Measurements from ENCODE around the gene KRT78.
"Not testable (repeated sequence)": the region's sequence is repeated elsewhere in the genome, so short reads cannot be mapped to it uniquely, and the experiment has no call there.

Gene KRT78

DNA sequence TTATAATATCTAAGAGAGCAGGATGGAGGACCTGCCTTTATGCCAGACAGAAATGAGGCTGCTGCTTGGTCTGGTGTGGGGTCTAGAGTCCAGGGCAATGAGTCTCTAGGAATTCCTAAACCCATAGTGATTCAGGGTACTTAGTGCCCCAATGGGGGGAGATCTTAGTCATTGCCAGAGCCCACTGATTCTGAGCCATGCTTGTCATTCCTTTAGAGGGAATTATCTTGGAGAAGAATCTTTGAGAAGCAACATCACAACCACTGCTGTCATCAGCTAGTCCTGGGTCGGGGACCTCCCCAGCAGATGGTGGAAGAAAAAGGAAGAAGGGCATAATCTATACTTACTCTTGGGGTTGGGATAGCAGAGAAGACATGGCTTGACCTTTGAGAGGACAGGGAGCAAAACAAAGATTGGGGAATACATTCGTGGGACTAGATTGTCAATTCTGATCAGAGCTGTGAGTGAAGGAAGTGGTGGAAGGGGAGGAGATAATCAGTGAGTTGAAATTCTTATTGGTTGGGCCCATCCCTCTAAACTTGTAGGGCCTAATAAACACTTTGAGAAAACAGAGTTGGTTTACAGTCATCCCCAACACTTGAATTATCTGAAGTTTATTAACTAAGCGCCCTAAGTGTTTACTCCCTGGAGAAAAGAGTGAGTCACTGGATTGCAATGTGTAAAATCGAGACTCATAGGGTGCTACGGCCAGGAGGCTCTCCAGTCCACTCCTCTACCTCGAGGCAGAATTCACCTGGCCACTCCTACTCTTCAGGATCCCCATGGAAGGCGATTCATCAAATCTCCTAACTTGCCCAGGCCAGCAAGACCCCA lies 49.9 kb downstream of the KRT78 start:
- no peak for DNase-seq

DNA sequence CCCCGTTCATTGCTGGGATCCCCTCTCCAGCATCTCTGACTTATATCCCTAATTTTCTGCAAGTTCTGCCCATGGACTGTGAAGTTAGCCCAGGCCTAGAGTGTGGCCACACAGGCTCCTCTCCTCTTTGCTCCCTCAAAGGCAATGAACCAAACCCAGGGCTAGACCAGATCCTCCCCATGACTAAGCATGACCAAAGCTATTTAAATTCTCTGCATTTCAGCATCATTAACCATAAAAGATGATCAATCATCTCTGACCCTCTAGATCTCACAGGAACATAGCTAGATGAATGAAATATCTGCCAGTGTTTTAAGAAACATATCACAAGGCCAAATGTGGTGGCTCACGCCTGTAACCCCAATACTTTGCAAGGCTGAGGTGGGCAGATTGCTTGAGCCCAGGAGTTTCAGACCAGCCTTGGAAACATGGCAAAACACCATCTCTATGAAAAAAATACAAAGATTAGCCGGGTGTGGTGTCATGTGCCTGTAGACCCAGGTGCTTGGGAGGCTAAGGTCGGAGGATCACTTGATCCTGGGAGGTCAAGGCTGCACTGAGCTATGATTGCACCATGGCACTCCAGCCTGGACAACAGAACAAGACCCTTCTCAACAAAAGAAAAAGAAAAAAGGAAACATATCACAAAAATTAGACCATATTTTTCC lies 50.7 kb downstream of the KRT78 start:
- no peak for DNase-seq

DNA sequence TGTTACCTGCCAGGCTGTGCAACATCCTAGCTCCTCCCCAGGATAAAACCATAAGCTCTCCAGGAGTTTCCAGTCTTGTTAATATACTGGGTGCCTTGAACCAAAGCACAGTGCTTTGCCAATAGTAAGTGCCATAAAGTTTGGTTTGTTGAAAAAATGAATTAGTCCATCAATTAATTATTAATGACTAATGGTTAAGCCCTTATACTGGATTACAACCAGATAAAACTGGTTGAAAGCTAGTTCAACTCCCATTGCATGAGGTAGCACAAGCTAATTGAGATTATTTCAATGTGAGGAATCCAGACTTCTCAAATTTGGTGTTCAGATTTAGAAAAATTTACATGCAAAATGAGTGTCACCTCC lies 51.3 kb downstream of the KRT78 start:
- no peak for DNase-seq

DNA sequence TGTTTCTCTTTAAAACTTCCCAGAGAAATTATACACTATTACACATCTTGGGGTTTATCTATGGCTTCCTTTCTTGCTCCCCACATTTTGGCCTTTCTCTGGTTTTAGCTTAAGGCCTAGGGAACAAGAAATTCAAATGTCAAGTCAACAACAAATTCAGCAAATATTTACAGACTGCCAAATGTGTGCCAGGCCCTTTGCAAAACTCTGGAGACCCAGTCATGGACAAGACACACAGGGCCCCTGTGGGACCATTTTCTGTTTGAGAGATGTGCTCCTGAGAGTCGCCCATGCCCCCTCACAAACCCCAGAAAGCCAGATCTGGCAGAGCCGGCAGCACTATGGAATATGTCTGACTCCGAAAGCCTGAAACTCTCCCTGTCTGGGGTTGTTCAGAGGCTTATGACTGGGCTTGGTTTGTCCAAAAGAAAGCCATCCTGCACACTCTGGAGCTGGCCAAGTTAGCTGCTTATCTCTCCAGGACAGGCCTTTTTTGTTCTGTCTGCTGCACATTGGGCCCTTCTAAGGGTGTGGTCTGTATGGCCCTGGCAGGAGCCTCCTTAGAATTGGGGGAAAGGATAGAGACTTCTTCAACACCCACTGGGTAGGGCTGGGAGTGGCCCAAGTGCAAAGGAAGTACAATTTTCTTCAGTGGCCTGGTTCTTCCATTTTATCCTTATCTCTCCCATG lies 51.8 kb downstream of the KRT78 start:
- DNase-seq = no peak

DNA sequence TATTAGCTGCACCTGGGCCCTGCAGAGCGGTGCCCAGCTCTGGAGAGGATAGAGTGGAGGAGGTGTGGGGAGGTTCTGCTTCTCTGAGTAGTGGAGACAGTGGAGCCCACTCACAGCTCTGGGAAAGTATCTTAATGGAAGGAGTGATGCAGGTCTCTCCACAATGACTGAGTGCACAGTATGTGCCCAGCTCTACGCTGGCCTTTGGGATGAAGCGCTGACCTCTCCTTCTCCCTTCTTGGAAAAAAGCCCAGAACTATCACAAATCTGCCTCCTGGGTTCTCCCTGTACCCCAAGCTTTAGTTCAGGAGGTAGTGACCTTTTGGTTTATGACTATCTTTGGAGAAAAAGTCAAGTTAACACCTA lies 52.4 kb downstream of the KRT78 start:
- DNase-seq = no peak

DNA sequence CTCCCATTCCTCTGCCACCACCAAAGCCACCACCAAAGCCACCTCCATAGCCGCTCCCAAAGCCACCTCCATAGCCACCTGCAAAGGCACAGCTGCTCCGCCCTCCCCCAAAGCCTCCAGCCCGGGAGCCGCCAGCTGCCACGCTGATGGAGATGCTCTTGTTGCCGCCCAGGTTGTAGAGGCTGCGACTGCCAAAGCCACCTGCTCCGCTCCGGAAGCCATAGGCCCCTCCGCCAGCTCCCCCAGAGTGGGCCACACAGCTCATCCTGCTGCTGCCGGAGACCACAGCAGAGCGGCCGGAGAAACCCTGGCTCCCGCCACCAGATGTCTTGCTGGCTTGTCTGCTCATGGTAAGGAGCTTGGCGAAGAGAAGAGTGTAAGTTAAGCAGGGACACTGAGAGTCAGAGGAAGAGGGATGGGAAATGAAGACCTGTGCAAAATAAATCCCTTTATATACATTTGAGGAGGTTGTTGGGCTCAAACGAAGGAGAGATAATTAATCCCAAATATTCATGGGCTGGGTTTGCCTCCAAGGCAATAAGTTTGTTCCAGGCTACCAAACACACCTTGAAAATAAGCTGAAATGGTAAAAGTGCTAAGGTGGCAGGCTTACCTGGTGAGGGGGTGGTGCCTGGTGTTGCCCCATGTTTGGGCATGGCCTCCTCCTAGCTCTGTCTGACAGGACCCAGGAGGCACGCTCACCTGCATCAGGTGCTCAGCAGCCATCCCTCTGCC lies 52.9 kb downstream of the KRT78 start, which contains the start of gene KRT3:
KRT3 (minus strand) TSS at position 424 of the 735 bp plus-strand sequence; CDS start at position 349, 75 bp downstream.
- DNase-seq = no peak

DNA sequence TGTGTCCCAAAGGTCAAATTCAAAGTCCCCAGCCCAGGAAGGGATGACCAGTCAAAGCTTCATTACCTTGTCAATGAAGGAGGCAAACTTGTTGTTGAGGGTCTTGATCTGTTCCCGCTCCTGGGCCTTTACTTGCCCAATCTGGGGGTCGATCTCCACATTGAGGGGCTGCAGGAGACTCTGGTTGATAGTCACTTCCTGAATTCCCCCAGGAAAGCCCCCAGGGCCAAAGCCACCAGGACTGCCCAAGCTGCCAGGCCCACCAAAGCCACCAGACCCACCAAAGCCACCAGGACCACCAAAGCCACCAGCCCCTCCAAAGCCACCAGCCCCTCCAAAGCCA lies 53.5 kb downstream of the KRT78 start:
- DNase-seq = not testable (repeated sequence)

DNA sequence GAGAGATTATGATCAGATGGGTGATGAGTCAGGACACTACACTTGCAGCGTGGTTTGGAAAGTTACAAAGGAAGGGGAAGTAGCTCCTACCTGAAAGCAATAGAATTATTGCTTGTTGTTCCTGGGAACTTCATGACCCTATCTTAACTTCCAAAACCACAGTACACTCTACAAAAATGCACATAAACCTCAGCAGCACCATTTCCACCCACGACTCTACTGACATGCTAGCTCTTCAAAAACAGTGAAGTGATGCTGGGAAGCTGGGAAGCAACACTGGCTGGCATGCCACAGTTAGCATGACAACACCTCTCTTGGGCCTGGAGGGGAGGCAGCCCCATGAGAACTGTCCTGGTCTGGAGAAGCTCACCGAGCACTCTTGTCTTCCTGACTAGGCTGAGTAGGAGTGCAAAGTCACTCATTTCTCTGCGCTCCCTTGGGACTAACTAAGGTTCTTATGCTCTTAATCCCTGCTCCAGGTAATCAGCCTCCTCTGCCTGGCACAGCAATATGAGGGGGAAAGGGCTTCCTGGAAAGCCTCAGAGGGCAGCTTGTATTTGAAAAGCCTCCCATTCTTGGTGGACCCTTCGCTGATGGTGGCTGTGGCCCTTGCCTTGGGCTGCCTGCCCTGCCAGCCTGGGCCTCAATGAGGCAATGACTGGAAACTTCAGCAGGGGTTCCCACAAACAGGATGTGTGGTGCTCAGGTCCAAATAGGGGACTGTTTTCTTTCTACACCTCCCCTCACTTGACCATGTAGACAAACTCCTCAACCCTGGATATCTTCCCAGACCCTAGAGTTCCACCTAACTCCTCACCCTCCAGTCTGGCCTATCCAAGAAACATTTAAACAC lies 54.1 kb downstream of the KRT78 start:
- DNase-seq = no peak

DNA sequence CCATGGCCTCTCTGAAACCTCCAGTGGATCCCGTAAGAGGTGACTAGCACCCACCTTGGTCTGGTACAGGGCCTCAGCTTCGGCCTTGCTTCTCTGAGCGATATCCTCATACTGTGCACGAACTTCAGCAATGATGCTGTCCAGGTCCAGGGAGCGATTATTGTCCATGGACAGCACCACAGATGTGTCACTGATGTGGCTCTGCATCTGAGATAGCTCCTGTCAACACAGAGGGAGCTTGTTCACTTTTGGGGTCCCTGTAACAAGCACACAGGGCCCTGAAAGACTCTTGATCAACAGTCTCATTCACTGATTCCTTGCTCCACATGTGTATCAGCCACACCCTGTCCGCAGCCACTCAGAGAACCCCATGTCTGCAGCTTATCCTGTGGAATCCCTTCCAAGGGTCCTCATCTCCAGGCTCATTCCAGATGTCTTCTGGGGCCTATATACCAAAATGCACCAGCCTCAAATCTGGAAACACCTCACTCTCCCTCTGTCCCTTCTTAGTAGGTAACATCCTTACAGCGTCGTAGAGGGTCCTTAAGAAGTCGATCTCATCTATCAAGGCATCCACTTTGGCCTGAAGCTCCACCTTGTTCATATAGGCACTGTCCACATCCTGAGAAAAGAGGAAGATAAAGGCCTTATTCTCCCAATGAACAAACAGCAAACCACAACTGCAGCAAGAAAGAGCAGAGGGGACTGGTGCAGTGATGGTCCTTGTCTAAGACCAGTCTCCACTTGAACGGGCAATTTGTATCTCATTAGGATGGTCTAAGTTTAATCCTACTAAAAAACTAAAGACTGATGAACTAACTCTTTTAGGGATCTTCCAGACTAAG lies 56.4 kb downstream of the KRT78 start:
- no peak for DNase-seq

DNA sequence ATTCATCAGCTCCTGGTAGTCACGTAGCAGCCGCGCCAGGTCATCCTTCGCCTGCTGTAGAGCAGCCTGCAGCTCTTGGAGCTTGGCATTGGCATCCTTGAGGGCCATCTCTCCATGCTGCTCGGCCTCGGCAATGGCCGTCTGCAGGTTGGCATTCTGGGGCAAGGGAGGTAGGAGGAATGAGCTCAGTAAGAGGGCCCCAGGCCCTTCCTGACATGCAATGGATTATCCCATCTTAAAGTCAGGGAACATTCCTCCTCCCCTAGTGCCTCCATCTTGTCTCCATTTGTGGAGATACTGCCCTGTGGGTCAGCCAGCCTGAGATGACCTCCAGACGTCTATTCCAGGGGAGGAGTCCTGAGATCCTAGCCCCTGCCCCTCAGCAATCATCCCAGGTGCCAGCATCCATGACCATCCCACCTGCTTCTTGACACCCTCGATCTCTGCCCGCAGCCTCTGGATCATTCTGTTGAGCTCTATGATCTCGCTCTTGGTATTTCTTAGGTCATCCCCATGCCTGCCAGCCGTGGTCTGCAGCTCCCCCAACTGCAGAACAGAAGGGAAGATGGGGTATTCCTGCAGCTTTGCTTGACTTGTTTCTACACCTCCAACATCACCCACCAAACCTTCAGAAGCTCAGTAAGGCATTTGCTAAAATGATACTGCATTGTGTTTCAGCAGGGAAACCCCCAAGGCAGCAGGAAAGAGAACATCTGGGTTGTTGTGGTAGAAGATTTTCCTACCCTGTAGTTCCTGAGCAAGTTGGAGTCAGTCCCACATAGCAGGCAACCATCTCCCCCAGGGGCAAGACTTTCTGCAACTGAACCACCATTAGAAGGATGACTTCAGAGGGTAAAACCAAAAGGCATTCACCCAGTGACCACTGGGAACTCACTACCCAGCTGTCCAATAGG lies 57.3 kb downstream of the KRT78 start:
- DNase-seq = no peak

DNA sequence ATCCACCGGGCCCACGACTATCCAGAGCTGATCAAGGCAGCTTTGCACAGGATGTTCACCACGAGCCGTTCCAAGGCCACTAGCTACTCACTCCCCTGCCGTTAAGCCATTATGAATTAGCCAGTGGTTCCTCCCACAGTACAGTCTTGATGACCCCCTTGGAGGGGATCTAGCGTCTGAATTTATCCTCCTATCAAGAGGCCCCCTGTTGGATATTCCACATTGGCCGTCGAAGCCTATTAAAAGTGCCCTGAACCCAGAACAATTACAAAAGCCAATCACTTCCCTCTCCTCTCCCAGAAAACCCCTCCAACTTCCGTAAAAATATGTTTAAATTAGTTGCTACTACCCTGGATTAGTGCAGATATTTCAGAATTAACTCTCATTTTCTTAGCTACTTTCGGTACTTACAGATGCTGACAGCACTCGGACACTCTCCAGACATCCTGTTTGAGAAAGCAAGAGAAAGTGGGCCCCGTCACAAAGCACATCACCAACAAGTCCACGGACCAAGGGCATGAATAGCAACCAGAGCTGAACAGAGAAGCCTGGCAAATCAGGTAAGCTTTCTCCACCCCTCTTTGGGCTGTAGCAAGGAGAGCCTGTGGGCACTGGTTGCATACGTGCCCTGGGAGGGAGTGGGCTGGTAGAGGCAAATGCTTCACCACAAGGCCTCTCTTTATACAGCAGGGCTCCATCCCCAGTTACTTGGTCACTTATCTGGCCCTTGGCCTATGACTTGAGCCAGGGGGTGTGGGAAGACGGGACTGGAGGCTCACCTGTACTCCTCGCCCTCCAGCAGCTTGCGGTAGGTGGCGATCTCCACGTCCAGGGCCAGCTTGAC lies 58.1 kb downstream of the KRT78 start:
- no peak for DNase-seq

DNA sequence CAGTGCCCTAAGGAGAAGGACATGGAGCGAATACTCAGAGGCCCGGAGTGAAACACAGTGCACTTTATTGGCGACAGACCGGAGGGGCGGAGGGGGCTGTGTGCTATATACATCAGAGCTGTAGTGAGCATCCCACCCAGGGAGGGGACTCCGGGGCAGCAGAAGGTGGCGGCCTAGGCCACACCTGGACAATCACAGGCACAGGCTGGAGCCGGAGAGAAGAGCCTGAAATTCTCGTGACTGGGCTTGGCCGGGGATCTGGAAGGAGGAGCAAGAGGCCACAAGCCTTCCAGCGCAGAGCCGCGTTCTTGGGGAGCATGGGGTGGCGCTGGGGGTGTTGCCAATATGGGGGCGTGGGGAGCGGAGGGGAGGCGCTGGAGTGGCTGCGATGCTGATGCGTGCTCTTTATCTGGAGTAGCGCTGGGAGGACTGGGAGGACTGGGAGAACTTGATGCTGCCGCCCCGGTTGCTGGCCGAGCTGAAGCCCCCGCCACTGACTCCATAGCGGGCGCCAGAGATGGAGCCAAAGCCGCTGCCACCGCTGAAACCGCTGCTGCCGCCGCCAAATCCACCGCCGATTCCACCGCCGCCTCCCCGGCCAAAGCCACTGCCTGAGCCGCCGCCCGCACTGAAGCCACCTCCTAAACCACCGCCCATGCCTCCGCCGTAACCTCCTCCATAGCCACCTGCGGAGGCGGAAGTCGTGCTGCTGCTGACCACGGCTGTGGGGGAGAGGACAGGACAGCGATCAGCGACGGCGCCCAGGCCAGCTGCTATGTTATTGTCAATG lies 59.0 kb downstream of the KRT78 start:
- peak in 7 of 58 donors; percentile 4 to 20 (median 8) for DNase-seq

DNA sequence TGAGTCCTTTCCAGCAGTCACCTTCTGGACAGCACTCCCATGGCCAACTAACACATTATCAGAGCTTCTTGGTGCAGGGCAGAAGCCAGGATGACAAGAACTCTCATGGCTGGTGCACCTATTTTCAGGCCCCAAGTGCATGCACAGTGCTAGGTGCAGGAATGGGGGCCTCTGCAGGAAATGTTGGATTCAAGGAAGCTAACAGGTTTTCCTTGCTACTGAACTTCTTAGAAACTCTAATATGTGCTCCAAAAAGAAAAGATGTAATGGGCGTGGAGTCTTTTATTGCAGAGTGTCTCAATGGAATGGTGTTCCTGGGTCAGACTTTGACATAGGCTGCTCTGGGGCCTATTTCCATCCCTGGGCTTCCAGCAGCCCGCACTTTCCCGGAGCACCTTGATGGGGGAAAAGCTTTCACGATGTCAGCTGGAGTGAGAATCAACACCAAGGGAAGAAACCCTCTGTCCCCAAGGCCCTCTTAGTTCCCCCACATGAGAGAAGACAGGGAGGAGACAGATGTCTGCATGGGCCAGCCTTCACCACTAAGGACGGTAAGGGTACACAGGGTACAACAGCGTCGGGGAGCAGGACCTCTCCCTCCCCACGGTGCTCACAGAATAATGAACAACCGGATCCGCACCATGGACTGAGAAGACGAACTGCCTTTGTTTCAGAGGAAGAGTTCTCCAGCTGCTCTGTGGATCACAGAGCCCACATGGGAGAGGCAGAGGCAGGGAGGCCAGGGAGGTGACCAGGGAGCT lies 59.7 kb downstream of the KRT78 start:
- DNase-seq = no peak

DNA sequence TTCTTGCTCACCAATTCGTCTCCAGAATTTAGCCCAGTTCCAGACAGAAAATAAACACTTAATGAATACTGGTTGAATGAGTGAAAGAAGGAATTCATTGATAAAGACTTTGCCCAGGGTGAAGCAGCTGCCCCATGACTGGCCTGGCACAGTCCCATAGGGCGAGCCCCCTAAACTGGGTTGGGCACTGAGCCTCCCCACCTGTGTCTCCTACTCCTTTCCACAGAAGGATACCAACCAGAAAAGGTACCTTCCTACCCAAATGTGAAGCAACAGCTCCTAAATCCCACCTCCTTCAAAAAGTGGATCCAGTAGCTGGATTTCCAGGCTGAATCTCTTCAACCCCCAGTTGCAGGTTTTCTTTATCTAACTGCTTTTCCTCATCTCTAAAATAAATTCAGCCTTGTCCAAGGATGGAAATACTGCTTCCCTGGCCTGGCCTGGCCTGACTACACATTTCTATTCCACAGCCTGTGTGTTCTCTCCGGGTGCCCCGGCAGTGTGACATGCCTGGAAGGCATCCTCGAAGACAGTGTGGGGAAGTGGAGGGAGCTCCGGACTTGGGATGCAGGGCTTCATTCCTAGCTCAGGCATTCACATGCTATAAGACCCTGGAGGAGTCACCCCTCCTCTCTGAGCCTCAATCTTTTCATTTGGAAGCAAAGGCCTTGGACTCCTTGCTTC lies 60.5 kb downstream of the KRT78 start:
- no peak for DNase-seq

All from anterior cingulate cortex (tissue), 58 donors.